Astrocyte of the spinal cord (primary cell): ENCODE measurements around the gene COL4A1.
A peak's percentile ranks its signal among the peaks of the same experiment; 100 is the strongest.

Experiments
- DNase-seq: peaks from one replicate; pipeline ENCODE4 v3.0.0; 2011; ENCODE audit warnings: low read depth, low spot score
- H3K4me3 ChIP-seq: 2 replicates; pipeline ENCODE4 v1.5.1; 2011; ENCODE audit warnings: low read depth, mild to moderate bottlenecking, low read length, moderate library complexity
- in situ Hi-C: cut with HindIII; loops from 2 replicates; pipeline ENCODE4 v1.10.0; 2017; ENCODE audit warnings: low sequenced_read_pairs
- TF ChIP-seq, protein P1 (sequence below): IDR thresholded peaks from 2 replicates; pipeline ENCODE4 v1.5.1; 2012; ENCODE audit warnings: low read depth, mild to moderate bottlenecking, low read length, inconsistent platforms

Gene COL4A1

DNA sequence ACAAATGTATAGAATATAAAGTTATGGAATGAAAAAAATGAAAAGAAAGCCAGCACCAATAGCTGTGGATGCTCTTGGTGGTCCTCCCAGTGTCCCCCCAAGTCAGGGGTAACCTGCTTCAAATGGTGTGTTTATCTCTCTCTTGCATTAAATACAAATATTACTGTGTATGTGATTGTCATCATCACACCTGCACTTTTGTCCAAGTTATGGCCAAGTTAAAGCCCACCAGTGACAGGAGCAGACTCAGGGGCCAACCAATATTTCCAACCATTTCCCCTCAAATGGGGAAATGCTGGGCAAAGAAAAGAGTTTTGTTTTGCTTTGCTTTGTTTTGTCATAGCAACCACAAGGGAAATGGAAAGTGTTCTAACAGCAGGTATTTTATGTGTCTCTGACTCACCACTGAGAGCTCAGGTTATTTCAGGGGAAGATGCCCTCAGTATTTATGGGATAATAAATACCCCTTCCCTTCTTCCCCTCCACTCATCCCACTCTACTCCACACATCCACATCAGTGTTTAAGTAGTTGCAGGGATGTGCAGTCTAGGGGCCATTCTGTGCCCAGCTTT is 133.6 kb downstream of the COL4A1 start:
- no peak overlapping the region for H3K4me3 ChIP-seq
- TF ChIP-seq, protein P1, sequence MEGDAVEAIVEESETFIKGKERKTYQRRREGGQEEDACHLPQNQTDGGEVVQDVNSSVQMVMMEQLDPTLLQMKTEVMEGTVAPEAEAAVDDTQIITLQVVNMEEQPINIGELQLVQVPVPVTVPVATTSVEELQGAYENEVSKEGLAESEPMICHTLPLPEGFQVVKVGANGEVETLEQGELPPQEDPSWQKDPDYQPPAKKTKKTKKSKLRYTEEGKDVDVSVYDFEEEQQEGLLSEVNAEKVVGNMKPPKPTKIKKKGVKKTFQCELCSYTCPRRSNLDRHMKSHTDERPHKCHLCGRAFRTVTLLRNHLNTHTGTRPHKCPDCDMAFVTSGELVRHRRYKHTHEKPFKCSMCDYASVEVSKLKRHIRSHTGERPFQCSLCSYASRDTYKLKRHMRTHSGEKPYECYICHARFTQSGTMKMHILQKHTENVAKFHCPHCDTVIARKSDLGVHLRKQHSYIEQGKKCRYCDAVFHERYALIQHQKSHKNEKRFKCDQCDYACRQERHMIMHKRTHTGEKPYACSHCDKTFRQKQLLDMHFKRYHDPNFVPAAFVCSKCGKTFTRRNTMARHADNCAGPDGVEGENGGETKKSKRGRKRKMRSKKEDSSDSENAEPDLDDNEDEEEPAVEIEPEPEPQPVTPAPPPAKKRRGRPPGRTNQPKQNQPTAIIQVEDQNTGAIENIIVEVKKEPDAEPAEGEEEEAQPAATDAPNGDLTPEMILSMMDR: no peak
- in situ Hi-C loops: no loop called here
- DNase-seq: peak; percentile 38

GRCh38 chr13:110170882-110171281 is 136.1 kb downstream of the COL4A1 start:
- TF ChIP-seq, protein P1: no peak

GRCh38 chr13:110170020-110170790 is 136.8 kb downstream of the COL4A1 start:
- in situ Hi-C loops: no loop called here
- TF ChIP-seq, protein P1: no peak
- no peak for DNase-seq
- H3K4me3 ChIP-seq: no peak overlapping the region

More at GRCh38 chr13:110170882-110171281, 136.1 kb downstream of the COL4A1 start:
- in situ Hi-C loops: no loop called here
- no peak overlapping the region for H3K4me3 ChIP-seq
- DNase-seq: no peak

DNA sequence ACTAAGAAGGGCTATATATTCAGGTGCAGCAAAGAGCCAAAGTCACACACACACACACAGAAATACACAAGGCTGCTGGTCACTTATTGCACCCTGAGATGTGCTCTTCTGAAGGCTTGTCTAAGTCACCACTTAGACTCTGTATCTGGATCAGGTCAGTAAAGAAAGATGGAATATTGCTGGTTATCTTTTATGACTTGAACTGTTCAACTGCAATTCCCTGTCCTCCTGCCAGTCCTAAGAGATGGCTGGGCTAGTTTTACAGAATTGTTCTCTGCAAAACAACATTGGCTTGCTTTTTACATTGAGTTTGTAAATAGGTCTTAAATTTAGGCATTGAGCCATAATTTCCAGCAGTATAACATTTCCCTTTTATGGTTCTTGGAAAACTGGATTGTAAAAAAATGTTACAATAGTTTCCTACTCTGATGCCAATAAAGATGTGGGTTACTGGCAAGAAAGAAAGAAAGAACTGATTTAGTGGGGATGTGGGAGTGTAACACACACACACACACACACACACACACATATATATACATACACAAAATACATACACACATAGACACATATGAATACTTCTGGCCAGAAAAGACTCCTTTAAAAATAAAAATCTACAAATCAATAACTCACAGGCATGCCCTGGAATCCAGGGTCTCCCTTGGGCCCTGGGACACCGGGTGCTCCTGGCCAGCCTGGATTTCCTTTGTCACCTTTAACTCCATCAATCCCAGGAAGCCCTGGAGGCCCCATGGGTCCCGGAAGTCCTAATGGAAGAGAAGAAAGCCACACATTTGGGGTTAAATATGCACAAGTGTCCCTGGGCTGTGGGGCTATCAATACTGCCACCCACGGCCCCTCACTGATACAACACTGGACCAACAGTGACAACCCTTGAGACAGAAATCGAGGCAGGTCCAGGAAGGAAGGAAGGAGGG is 137.7 kb downstream of the COL4A1 start:
- no peak overlapping the region for H3K4me3 ChIP-seq
- TF ChIP-seq, protein P1: no peak
- no peak for DNase-seq
- in situ Hi-C loops: no loop called here

DNA sequence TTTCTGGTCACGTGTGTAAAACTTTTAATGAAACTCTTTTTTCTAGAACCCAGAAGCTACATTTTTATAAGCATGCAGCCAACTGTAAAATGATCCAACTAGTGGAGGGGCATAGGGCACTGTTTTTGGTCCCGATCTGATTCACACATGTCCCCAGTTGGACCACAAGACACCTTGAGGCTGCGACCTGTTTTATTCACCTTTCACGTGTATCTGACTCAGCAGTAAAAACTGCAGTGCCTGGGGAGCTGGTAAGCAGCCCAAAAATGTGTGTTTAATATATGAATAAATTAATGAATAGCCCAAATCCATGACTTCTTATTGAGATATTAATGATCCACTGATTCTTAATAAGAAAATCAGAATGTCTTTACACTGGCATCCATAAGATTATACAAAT is 140.4 kb downstream of the COL4A1 start:
- in situ Hi-C loops: no loop called here
- no peak for DNase-seq
- TF ChIP-seq, protein P1: no peak
- H3K4me3 ChIP-seq: no peak overlapping the region

GRCh38 chr13:110164706-110165105 is 142.3 kb downstream of the COL4A1 start:
- DNase-seq: no peak
- in situ Hi-C loops: no loop called here
- H3K4me3 ChIP-seq: no peak overlapping the region
- TF ChIP-seq, protein P1: no peak
